Measurements from ENCODE around the gene CHD6. TPM values are rescaled to one million over a fixed set of nuclear protein-coding genes. Genes with fewer than 3 reads are reported as not detected.

CHD6 gene
- total RNA-seq, 4 donors from 2014 or later = 21.5 to 97.6 (median 53.7) TPM

GRCh38 chr20:41530923-41531322, 87.3 kb downstream of the CHD6 start:
- TF ChIP-seq CTCF (IDR thresholded peaks at IDR 0.05) = no peak
- TF ChIP-seq POLR2A (IDR thresholded peaks at IDR 0.05) = no peak
- Histone ChIP-seq H3K27ac (no peak overlapping the region), H3K4me3 (no peak overlapping the region), H3K27me3 (no peaks in the 10 kb centered on the region), H3K4me1 (no peaks in the 10 kb centered on the region), H3K36me3 (no peaks in the 10 kb centered on the region), H3K9me3 (no peaks in the 10 kb centered on the region)
- intact Hi-C loops (cut with DNase I; ENCODE audit: low total_unique reads) = no loop called here
- DNase-seq = no peak

- H3K9me3 ChIP-seq = no peaks in the 10 kb centered on the region
- DNase-seq = no peak
- H3K4me3 ChIP-seq = no peak overlapping the region
- no peaks in the 10 kb centered on the region for H3K36me3 ChIP-seq
- TF ChIP-seq POLR2A (IDR thresholded peaks at IDR 0.05) = no peak
- TF ChIP-seq CTCF (IDR thresholded peaks at IDR 0.05) = no peak
- intact Hi-C loops (cut with DNase I; ENCODE audit: low total_unique reads) = no loop called here
- no peaks in the 10 kb centered on the region for H3K4me1 ChIP-seq
- H3K27me3 ChIP-seq = no peaks in the 10 kb centered on the region
- H3K27ac ChIP-seq = no peak overlapping the region
These were observed 91.8 kb downstream of the CHD6 start for GRCh38 chr20:41526327-41526726.

GRCh38 chr20:41524980-41525613, 93.1 kb downstream of the CHD6 start:
- H3K27ac ChIP-seq = no peak overlapping the region
- no peaks in the 10 kb centered on the region for H3K36me3 ChIP-seq
- H3K4me3 ChIP-seq = no peak overlapping the region
- no peaks in the 10 kb centered on the region for H3K27me3 ChIP-seq
- peak; percentile 49 to 64 for DNase-seq
- intact Hi-C loops (cut with DNase I; ENCODE audit: low total_unique reads) = no loop called here
- no peaks in the 10 kb centered on the region for H3K9me3 ChIP-seq
- TF ChIP-seq CTCF (IDR thresholded peaks at IDR 0.05) (no peak), POLR2A (IDR thresholded peaks at IDR 0.05) (no peak)
- H3K4me1 ChIP-seq = no peaks in the 10 kb centered on the region

GRCh38 chr20:41523857-41524256, 94.3 kb downstream of the CHD6 start:
- no peak overlapping the region for H3K4me3 ChIP-seq
- H3K27ac ChIP-seq = no peak overlapping the region
- intact Hi-C loops (cut with DNase I; ENCODE audit: low total_unique reads) = no loop called here
- H3K27me3 ChIP-seq = no peaks in the 10 kb centered on the region
- no peak for DNase-seq
- H3K36me3 ChIP-seq = no peaks in the 10 kb centered on the region
- TF ChIP-seq CTCF (IDR thresholded peaks at IDR 0.05) = no peak
- TF ChIP-seq POLR2A (IDR thresholded peaks at IDR 0.05) = no peak
- no peaks in the 10 kb centered on the region for H3K4me1 ChIP-seq
- no peaks in the 10 kb centered on the region for H3K9me3 ChIP-seq

- H3K36me3 ChIP-seq = no peaks in the 10 kb centered on the region
- TF ChIP-seq POLR2A (IDR thresholded peaks at IDR 0.05) = no peak
- no peak for TF ChIP-seq CTCF (IDR thresholded peaks at IDR 0.05)
- intact Hi-C loops (cut with DNase I; ENCODE audit: low total_unique reads) = no loop called here
- H3K4me1 ChIP-seq = no peaks in the 10 kb centered on the region
- no peak overlapping the region for H3K4me3 ChIP-seq
- no peak for DNase-seq
- H3K27me3 ChIP-seq = no peaks in the 10 kb centered on the region
- H3K9me3 ChIP-seq = no peaks in the 10 kb centered on the region
- H3K27ac ChIP-seq = no peak overlapping the region
These were observed 104.3 kb downstream of the CHD6 start for GRCh38 chr20:41513829-41514228.

All from uterus (tissue), 4 donors.